Ascending aorta (tissue), 2 donors: ENCODE data around the gene FARS2. TPM values are rescaled to one million over a fixed set of nuclear protein-coding genes. Genes with fewer than 3 reads are reported as not detected.

Experiments
- DNase-seq, 2 donors: peaks; one replicate each; pipeline ENCODE4 v3.0.0-alpha.2; 2019; ENCODE audit warnings: low spot score in 2 of 2
- H3K27ac ChIP-seq, 2 donors: fragments of 200-600 bp; sonication (generic); one replicate each; pipeline ENCODE4 v1.5.1; 2016 to 2017; ENCODE audit warnings: mild to moderate bottlenecking in 1 of 2
- H3K27me3 ChIP-seq: fragments of 200-600 bp; sonication (generic); one replicate; pipeline ENCODE4 v1.5.1; 2017
- H3K36me3 ChIP-seq, 2 donors: fragments of 200-600 bp; sonication (generic); one replicate each; pipeline ENCODE4 v1.5.1; 2016
- H3K4me1 ChIP-seq, 2 donors: fragments of 200-600 bp; sonication (generic); one replicate each; pipeline ENCODE4 v1.5.1; 2016 to 2017; ENCODE audit warnings: mild to moderate bottlenecking in 1 of 2
- H3K4me3 ChIP-seq, 2 donors: fragments of 200-600 bp; sonication (generic); one replicate each; pipeline ENCODE4 v1.5.1; 2016 to 2017; ENCODE audit warnings: mild to moderate bottlenecking in 1 of 2
- H3K9me3 ChIP-seq, 2 donors: fragments of 200-600 bp; sonication (generic); one replicate each; pipeline ENCODE4 v1.5.1; 2016
- intact Hi-C: fragments of 100-400 bp; cut with DNase I; formaldehyde crosslinking; loops from one replicate; pipeline ENCODE4 v1.15.1; 2023
- total RNA-seq: library from RNA; depleted of rRNA; stranded (reverse); fragments of >200 nt; gene quantifications from one replicate; pipeline ENCODE4 v1.1.0, GENCODE V29; 2016
- TF ChIP-seq, protein P1 (sequence below), 3 experiments: fragments of 200-600 bp in 2 of 3; fragments of 450-650 bp in 1 of 3; sonication (generic) in 2 of 3; IDR thresholded peaks; one replicate each; pipeline ENCODE4 v1.5.1; 2016 to 2019; ENCODE audit warnings: antibody characterized with exemption in 3 of 3, mild to moderate bottlenecking in 1 of 3, moderate library complexity in 1 of 3

The FARS2 gene
- total RNA-seq, 1 donor from 2014 or later: 17.6 TPM

DNA sequence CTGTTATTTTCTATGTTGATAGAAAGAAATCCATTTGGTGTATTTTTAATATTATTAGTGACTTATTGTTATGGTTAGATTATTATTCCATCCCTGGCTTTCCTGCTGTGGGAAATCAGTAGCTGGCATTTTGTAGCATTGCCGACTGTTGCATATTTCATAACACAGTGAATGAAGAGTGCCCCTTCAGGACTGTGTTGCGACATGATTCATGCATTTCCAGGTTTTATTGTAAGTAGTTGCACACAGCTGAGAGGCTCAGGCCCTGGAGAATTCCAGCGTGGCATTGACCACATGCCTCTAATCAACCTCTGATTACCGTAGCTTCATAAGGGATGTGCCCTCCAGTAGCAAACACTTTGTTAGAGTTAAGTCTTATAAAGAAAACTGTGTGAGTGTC lies 263.9 kb downstream of the FARS2 start:
- no peaks in the 10 kb centered on the region for H3K9me3 ChIP-seq
- H3K4me1 ChIP-seq: no peaks in the 10 kb centered on the region
- no peak overlapping the region for H3K27ac ChIP-seq
- no peaks in the 10 kb centered on the region for H3K36me3 ChIP-seq
- H3K4me3 ChIP-seq: no peak overlapping the region
- H3K27me3 ChIP-seq: no peaks in the 10 kb centered on the region
- TF ChIP-seq, protein P1, sequence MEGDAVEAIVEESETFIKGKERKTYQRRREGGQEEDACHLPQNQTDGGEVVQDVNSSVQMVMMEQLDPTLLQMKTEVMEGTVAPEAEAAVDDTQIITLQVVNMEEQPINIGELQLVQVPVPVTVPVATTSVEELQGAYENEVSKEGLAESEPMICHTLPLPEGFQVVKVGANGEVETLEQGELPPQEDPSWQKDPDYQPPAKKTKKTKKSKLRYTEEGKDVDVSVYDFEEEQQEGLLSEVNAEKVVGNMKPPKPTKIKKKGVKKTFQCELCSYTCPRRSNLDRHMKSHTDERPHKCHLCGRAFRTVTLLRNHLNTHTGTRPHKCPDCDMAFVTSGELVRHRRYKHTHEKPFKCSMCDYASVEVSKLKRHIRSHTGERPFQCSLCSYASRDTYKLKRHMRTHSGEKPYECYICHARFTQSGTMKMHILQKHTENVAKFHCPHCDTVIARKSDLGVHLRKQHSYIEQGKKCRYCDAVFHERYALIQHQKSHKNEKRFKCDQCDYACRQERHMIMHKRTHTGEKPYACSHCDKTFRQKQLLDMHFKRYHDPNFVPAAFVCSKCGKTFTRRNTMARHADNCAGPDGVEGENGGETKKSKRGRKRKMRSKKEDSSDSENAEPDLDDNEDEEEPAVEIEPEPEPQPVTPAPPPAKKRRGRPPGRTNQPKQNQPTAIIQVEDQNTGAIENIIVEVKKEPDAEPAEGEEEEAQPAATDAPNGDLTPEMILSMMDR (IDR thresholded peaks at IDR 0.05): no peak
- no peak for DNase-seq
- intact Hi-C loops: no loop called here

DNA sequence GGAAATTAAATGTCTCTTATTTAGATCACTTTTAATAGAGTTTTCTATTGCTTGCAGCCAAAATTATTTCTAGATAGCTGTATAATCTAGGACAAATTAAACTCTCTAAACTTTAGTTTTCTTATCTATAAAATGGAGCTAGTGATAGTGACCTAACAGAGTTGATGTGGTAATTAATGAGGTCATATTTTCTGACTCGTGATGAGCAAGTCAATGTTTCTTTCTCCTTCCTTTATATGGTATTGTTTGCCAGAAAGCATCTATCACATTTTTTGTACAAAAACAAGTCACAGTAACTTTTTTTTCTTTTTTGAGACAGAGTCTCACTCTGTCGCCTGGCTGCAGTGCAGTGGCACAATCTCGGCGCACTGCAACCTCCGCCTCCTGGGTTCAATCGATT lies 267.7 kb downstream of the FARS2 start:
- Histone ChIP-seq H3K36me3 (no peaks in the 10 kb centered on the region), H3K9me3 (no peaks in the 10 kb centered on the region), H3K27ac (no peak overlapping the region), H3K4me3 (no peak overlapping the region), H3K27me3 (no peaks in the 10 kb centered on the region), H3K4me1 (no peaks in the 10 kb centered on the region)
- intact Hi-C loops: no loop called here
- DNase-seq: no peak
- TF ChIP-seq, protein P1 (IDR thresholded peaks at IDR 0.05): no peak

DNA sequence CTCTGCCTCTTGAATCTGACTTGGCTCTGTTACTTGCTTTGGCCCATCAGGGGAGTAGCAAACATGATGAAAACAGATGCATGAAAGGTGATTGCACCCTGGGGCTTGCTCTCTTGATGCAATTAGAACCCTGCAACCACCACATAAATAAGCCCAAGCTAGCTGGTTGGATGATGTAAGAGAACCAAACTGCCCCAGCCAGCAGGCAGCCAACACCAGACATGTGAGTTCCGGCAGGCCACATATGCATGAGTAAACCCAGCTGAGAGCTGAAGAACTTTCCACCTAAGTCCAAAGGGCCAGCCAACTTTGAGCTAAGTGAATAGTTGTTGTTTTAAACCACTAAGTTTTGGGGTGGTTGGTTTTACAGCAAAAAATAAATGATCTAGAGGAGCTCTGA lies 268.4 kb downstream of the FARS2 start:
- Histone ChIP-seq H3K36me3 (no peaks in the 10 kb centered on the region), H3K27ac (no peak overlapping the region), H3K27me3 (no peaks in the 10 kb centered on the region), H3K4me3 (no peak overlapping the region), H3K4me1 (no peaks in the 10 kb centered on the region), H3K9me3 (no peaks in the 10 kb centered on the region)
- no peak for DNase-seq
- intact Hi-C loops: no loop called here
- TF ChIP-seq, protein P1 (IDR thresholded peaks at IDR 0.05): no peak

DNA sequence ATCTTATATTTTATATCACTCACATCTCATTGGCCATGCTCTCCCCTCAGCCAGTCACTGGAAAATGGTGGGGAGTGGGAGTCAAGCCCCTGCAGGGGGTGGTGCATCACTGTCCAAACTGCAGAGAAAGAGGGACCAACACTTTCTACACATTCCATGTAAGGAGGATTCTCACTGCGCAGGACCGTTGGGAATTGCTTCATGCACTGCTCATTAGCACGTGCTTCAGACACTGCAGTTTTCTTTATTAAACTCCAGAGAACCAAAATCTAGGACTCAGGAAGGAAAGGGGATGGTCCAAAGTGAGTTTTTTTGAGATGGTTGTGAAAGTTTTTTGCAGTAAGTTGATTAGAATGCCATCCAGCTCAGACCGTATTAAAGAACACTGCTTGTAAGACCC lies 269.8 kb downstream of the FARS2 start:
- H3K4me1 ChIP-seq: no peaks in the 10 kb centered on the region
- intact Hi-C loops: no loop called here
- H3K36me3 ChIP-seq: no peaks in the 10 kb centered on the region
- H3K9me3 ChIP-seq: no peaks in the 10 kb centered on the region
- no peaks in the 10 kb centered on the region for H3K27me3 ChIP-seq
- DNase-seq: no peak
- no peak overlapping the region for H3K27ac ChIP-seq
- H3K4me3 ChIP-seq: no peak overlapping the region
- TF ChIP-seq, protein P1 (IDR thresholded peaks at IDR 0.05): no peak

DNA sequence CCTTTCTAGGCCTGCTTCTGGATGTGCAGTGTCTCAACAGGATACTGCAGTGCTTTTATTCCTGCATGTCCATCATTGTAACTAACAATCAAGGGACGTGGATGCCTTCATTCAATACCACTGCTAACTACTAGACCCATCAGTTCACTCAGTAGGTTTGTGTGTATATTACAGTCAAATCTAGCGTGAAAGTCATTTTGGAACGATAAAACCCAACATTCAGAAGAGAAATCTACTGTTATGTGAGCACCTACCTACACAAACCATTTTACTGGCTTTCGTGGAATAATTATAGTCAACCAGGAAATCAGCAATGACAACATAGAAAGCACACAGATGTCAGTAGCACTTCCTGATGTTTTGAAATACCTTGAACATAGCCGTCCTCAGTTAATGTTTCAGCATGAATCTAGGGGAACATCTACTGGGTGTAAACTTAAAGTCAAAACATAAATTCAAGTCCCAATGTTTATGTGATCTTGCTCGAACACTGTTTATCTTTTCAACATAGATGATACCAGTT lies 270.6 kb downstream of the FARS2 start:
- no peaks in the 10 kb centered on the region for H3K4me1 ChIP-seq
- TF ChIP-seq, protein P1 (IDR thresholded peaks at IDR 0.05): no peak
- H3K27me3 ChIP-seq: no peaks in the 10 kb centered on the region
- intact Hi-C loops: no loop called here
- no peak for DNase-seq
- H3K9me3 ChIP-seq: no peaks in the 10 kb centered on the region
- no peaks in the 10 kb centered on the region for H3K36me3 ChIP-seq
- H3K27ac ChIP-seq: no peak overlapping the region
- no peak overlapping the region for H3K4me3 ChIP-seq

DNA sequence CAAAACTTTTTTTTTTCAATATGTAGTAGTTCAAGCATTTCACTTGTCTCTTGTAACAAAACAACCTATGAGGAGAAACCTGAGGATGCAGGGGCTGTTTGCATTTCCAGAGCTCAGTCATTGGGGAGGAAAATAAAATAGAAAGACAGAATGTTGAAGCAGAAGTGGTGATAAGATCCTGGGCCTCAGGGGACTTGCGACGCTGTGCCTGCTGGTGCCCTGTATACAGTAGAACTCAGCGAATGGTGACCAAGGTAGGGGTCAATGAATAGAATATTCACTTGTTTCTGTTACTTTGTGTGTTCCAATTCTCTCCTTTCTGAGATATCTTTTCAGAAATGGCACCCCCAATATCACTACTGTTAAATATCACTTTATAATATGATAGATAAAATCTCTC lies 271.6 kb downstream of the FARS2 start:
- Histone ChIP-seq H3K9me3 (no peaks in the 10 kb centered on the region), H3K4me1 (no peaks in the 10 kb centered on the region), H3K27me3 (no peaks in the 10 kb centered on the region)

More for the DNA sequence above, 271.6 kb downstream of the FARS2 start:
- no peak for DNase-seq
- intact Hi-C loops: no loop called here
- no peaks in the 10 kb centered on the region for H3K36me3 ChIP-seq
- H3K4me3 ChIP-seq: no peak overlapping the region
- TF ChIP-seq, protein P1 (IDR thresholded peaks at IDR 0.05): no peak
- no peak overlapping the region for H3K27ac ChIP-seq
